CD4-positive, alpha-beta T cell (primary cell): ENCODE measurements around the gene THEM5. TPM values are rescaled to one million over a fixed set of nuclear protein-coding genes. Genes with fewer than 3 reads are reported as not detected.

Source experiments
- ATAC-seq: fragments of 200-7000 bp; cut with Tn5 transposase; one replicate; pipeline ENCODE4 v1.10.0; 2022; ENCODE audit warnings: mild to moderate bottlenecking; ENCODE audit not compliant: poor library complexity
- CTCF ChIA-PET: fragments of 350-600 bp; sonication (Branson Sonifier 250); formaldehyde crosslinking; loops from one replicate; lab custom pipeline; 2021; ENCODE audit warnings: antibody characterized with exemption, inconsistent platforms; lab: Charles Lee
- POLR2A ChIA-PET: fragments of 350-600 bp; sonication (Branson Sonifier 250); formaldehyde crosslinking; loops from one replicate; lab custom pipeline; 2021; ENCODE audit warnings: antibody characterized with exemption, inconsistent platforms; lab: Charles Lee
- DNase-seq, 14 experiments: peaks; one replicate each; pipeline ENCODE4 v3.0.0-alpha.2; 2013 to 2020; ENCODE audit warnings: mixed read lengths in 2 of 14
- H3K27ac ChIP-seq, 2 donors: one replicate each; pipeline versions ENCODE4 v1.5.1 to v1.7.0; 2013; ENCODE audit warnings: low read length in 2 of 2, low read depth in 1 of 2, mild to moderate bottlenecking in 1 of 2
- H3K27me3 ChIP-seq, 2 experiments: 1 replicate in 1 of 2; 2 replicates in 1 of 2; pipeline versions ENCODE4 v1.6.1 to v1.7.0; 2013; ENCODE audit warnings: low read length in 2 of 2, control low read depth in 1 of 2, mild to moderate bottlenecking in 1 of 2, moderate library complexity in 1 of 2; ENCODE audit not compliant: insufficient read depth in 2 of 2, control insufficient read depth in 1 of 2
- H3K36me3 ChIP-seq: one replicate; pipeline ENCODE4 v1.6.1; 2013; ENCODE audit warnings: low read length, control low read depth; ENCODE audit not compliant: insufficient read depth
- H3K4me1 ChIP-seq: one replicate; pipeline ENCODE4 v1.6.1; 2013; ENCODE audit warnings: low read length, control low read depth; ENCODE audit not compliant: insufficient read depth
- H3K4me3 ChIP-seq: one replicate; pipeline ENCODE4 v1.5.1; 2013; ENCODE audit warnings: mild to moderate bottlenecking, low read length, moderate library complexity
- H3K9me3 ChIP-seq, 2 experiments: 1 replicate in 1 of 2; 2 replicates in 1 of 2; pipeline versions ENCODE4 v1.6.1 to v1.7.0; 2013; ENCODE audit warnings: low read length in 2 of 2, mild to moderate bottlenecking in 2 of 2, control low read depth in 1 of 2, moderate library complexity in 1 of 2; ENCODE audit not compliant: control insufficient read depth in 1 of 2, insufficient read depth in 1 of 2
- H3K27ac Mint-ChIP-seq: one replicate; pipeline ENCODE4 v1.8.0; 2020; ENCODE audit warnings: mixed read lengths
- H3K27me3 Mint-ChIP-seq: one replicate; pipeline ENCODE4 v1.8.0; 2021; ENCODE audit warnings: mixed read lengths
- H3K36me3 Mint-ChIP-seq: one replicate; pipeline ENCODE4 v1.8.0; 2021; ENCODE audit warnings: low read depth, mixed read lengths
- H3K4me1 Mint-ChIP-seq: one replicate; pipeline ENCODE4 v1.8.0; 2021; ENCODE audit warnings: low read depth, mixed read lengths
- H3K4me3 Mint-ChIP-seq: one replicate; pipeline ENCODE4 v1.8.0; 2020; ENCODE audit warnings: mild to moderate bottlenecking, mixed read lengths
- H3K9me3 Mint-ChIP-seq: one replicate; pipeline ENCODE4 v1.8.0; 2020; ENCODE audit warnings: mixed read lengths
- intact Hi-C, 2 experiments: fragments of 100-400 bp; cut with DNase I in 1 of 2; cut with micrococcal nuclease in 1 of 2; formaldehyde crosslinking; loops; one replicate each; pipeline versions ENCODE4 v1.15.1 to v1.9.0; 2023 to 2025; cut with DNase I, micrococcal nuclease
- total RNA-seq, 174 experiments: library from RNA in 2 of 174; stranded (reverse) in 2 of 174; gene quantifications; one replicate each; pipeline ENCODE4 v1.2.3 and lab custom pipeline; 2021 to 2026
- TF ChIP-seq, protein P1 (sequence below): fragments of 200-600 bp; IDR thresholded peaks from one replicate; pipeline ENCODE4 v1.8.0; 2022; ENCODE audit warnings: antibody characterized with exemption, mild to moderate bottlenecking

THEM5 gene
- total RNA-seq, 2 experiments from 2014 or later = not detected

DNA sequence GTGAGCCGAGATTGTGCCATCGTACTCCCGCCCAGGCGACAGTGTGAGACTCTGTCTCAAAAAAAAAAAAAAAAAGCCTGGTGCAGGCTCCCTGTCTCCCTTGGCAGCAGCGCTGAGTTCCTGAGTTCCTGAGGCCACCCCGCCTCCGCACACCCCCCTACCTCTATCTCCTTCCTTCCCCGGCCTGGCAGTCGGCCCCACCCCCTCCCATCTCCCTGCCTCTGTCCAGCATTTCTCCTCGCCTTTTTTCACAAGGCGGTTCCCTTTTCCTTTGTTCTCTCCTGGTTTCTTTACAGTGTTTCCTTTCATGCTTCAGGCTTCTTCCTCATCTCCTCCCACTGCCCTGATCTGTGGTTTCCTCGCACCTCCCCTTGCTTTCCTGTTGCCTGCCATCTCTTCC lies 24.6 kb downstream of the THEM5 start:
- H3K27ac ChIP-seq = peak overlapping the region; percentile 25 to 42
- no peaks in the 10 kb centered on the region for H3K9me3 ChIP-seq
- H3K9me3 Mint-ChIP-seq = no peaks in the 10 kb centered on the region
- intact Hi-C loops = no loop called here
- no peaks in the 10 kb centered on the region for H3K36me3 ChIP-seq
- TF ChIP-seq, protein P1, sequence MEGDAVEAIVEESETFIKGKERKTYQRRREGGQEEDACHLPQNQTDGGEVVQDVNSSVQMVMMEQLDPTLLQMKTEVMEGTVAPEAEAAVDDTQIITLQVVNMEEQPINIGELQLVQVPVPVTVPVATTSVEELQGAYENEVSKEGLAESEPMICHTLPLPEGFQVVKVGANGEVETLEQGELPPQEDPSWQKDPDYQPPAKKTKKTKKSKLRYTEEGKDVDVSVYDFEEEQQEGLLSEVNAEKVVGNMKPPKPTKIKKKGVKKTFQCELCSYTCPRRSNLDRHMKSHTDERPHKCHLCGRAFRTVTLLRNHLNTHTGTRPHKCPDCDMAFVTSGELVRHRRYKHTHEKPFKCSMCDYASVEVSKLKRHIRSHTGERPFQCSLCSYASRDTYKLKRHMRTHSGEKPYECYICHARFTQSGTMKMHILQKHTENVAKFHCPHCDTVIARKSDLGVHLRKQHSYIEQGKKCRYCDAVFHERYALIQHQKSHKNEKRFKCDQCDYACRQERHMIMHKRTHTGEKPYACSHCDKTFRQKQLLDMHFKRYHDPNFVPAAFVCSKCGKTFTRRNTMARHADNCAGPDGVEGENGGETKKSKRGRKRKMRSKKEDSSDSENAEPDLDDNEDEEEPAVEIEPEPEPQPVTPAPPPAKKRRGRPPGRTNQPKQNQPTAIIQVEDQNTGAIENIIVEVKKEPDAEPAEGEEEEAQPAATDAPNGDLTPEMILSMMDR = no peak
- POLR2A ChIA-PET = interaction anchor here (0.6 to 2.5 kb wide), 5 partner anchors 8 to 39 kb away, joined by 3 to 12 read pairs (median 4); partner anchors contain the start of gene TDRKH
- CTCF ChIA-PET = interaction anchor here (1.4 to 1.5 kb wide), 2 partner anchors 94 to 235 kb away, joined by 3 read pairs; no protein-coding TSS in a partner anchor
- H3K4me3 ChIP-seq = no peak overlapping the region
- H3K27ac Mint-ChIP-seq = peak overlapping the region; percentile 79
- no peaks in the 10 kb centered on the region for H3K36me3 Mint-ChIP-seq
- ATAC-seq (no peak), DNase-seq (peak in 1 of 14 experiments; percentile 37)
- H3K4me1 ChIP-seq = peaks cover 98% of the 10 kb centered on the region
- H3K27me3 Mint-ChIP-seq = no peaks in the 10 kb centered on the region
- H3K27me3 ChIP-seq = no peaks in the 10 kb centered on the region
- H3K4me1 Mint-ChIP-seq = peaks cover 86% of the 10 kb centered on the region
- peak overlapping the region; percentile 59 for H3K4me3 Mint-ChIP-seq

DNA sequence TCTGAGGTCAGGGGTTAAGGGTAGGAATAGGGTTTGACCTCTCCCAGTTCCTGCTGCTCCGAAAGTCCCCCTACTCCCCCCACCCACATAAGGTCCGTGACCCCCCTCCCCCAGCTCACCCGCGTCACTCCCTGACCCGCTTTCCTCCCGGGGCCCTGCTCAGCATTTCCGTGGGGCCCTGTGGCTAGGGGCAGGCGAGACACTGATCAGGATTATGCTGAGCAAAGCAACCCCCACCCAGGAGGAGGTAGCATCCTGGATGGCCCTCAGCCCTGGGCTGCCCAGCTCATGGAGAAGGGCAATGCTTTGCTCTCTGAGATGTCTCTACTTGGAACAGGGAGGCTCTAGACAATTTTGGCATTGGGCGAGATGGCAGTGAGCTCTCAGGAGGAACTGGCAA lies 25.7 kb downstream of the THEM5 start:
- Histone ChIP-seq H3K9me3 (no peaks in the 10 kb centered on the region), H3K27me3 (no peaks in the 10 kb centered on the region), H3K36me3 (no peaks in the 10 kb centered on the region), H3K4me1 (peaks cover 91% of the 10 kb centered on the region), H3K4me3 (peak overlapping the region; percentile 8), H3K27ac (peak overlapping the region in 1 of 2 donors; percentile 70)
- intact Hi-C loops = no loop called here
- H3K9me3 Mint-ChIP-seq = no peaks in the 10 kb centered on the region
- ChIA-PET CTCF (interaction anchor here (1.5 kb wide), 1 partner anchor 234 kb away, joined by 3 read pairs; no protein-coding TSS in a partner anchor), POLR2A (interaction anchor here (2.3 kb wide), 1 partner anchor 37 kb away, joined by 6 read pairs; the partner anchor contains the start of gene TDRKH)
- ATAC-seq (no peak), DNase-seq (peak in 3 of 14 experiments; percentile 39 to 59 (median 53))
- H3K27ac Mint-ChIP-seq = peak overlapping the region; percentile 79
- H3K4me1 Mint-ChIP-seq = peaks cover 83% of the 10 kb centered on the region
- TF ChIP-seq, protein P1 = no peak
- peak overlapping the region; percentile 63 for H3K4me3 Mint-ChIP-seq
- no peaks in the 10 kb centered on the region for H3K36me3 Mint-ChIP-seq
- no peaks in the 10 kb centered on the region for H3K27me3 Mint-ChIP-seq

DNA sequence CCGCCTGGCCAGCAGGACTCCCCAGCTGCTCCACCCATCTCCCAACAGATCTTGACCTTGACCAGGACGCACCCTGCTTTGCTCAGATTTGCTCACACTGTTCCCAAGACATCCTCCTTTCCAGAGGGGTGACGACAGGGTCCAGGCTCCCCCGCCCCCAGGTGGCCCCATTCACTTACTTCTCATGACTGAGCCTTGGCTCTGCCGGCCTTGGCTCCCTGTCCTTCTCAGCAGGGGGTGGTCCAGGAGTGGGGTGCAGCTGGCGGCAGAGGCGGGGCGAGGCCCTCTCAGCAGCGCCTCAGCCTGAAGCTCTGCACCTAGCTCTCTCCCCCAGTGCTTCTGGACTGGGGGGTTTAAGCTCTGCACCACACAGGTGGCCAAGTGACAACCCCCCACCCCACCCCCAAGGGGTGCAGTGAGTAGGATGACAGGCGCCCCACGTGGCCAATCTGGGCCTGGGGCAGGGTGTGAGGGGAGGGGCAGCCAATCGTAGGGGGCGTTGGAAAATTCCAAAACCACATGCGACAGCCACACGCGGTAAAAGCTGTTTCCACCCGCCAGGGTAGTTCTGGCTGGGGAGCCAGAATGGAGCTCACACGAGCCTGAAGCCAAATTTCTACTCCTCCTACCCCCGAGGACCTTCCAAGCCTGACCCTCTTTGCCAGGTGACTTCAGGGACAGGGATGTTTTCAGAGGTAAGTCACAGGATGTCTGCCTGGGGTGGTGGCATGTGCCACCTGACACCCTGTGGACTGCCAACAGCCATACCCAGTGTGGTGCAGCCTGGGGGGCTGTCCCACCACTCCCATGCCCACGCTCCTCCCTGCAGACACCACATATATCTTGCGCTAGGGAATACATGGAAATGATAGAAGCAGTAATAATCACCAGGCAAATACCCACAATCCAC lies 27.5 kb downstream of the THEM5 start:
- peaks cover 91% of the 10 kb centered on the region for H3K4me1 ChIP-seq
- ATAC-seq (no peak), DNase-seq (peak in 4 of 14 experiments; percentile 41 to 66 (median 44))
- no peaks in the 10 kb centered on the region for H3K9me3 ChIP-seq
- peak overlapping the region; percentile 84 for H3K4me3 Mint-ChIP-seq
- H3K27ac ChIP-seq = peak overlapping the region in 1 of 2 donors; percentile 49
- H3K27me3 ChIP-seq = no peaks in the 10 kb centered on the region
- H3K4me3 ChIP-seq = peak overlapping the region; percentile 59
- H3K27ac Mint-ChIP-seq = peak overlapping the region; percentile 84
- no peaks in the 10 kb centered on the region for H3K9me3 Mint-ChIP-seq
- no peaks in the 10 kb centered on the region for H3K27me3 Mint-ChIP-seq
- TF ChIP-seq, protein P1 = no peak
- ChIA-PET CTCF (no interaction called here), POLR2A (interaction anchor here (1.1 to 3.5 kb wide), 2 partner anchors 10 to 51 kb away, joined by 3 to 14 read pairs; no protein-coding TSS in a partner anchor)
- intact Hi-C loops = no loop called here
- no peaks in the 10 kb centered on the region for H3K36me3 Mint-ChIP-seq
- no peaks in the 10 kb centered on the region for H3K36me3 ChIP-seq
- peaks cover 83% of the 10 kb centered on the region for H3K4me1 Mint-ChIP-seq
